ENCODE measurements around the gene CHCHD10. TPM values are rescaled to one million over a fixed set of nuclear protein-coding genes. Genes with fewer than 3 reads are reported as not detected.

Gene CHCHD10
- polyA plus RNA-seq, 1 of the 3 experiments (the other 2 are of a cell fraction): 70.1 TPM

- no peaks in the 10 kb centered on the region for H3K27me3 ChIP-seq (ENCODE audit: insufficient read depth)
- ChIA-PET POLR2A (no interaction called here), CTCF (no interaction called here)
- no peak overlapping the region for H3K4me3 ChIP-seq (ENCODE audit: low read depth in 2 of 2, low read length in 1 of 2)
- 0 out of 2 replicates have a peak, but pooled peaks cover 2% of the 10 kb centered on the region for H3K79me2 ChIP-seq (ENCODE audit: insufficient read depth)
- DNase-seq: no peak
- H3K9me2 ChIP-seq: no peaks in the 10 kb centered on the region
- 96% methylated on average over 17 of the region's 18 CpGs for WGBS (ENCODE audit: low lambda C conversion rate)
- TF ChIP-seq IRF3 (IDR thresholded peaks at IDR 0.05; ENCODE audit: low read depth, low read length): no peak
- TF ChIP-seq TEAD4 (IDR thresholded peaks at IDR 0.05; ENCODE audit: borderline replicate concordance, insufficient read depth): no peak
- TF ChIP-seq TAF1 (IDR thresholded peaks at IDR 0.05; ENCODE audit: borderline replicate concordance, low read depth, low read length): no peak
- TF ChIP-seq TCF12 (IDR thresholded peaks at IDR 0.05): no peak
- no peak for TF ChIP-seq NFIC (IDR thresholded peaks at IDR 0.05; ENCODE audit: borderline replicate concordance)
- no peak for TF ChIP-seq GABPA (IDR thresholded peaks at IDR 0.05; ENCODE audit: low read depth)
- TF ChIP-seq JUND (IDR thresholded peaks at IDR 0.05): no peak
- no peak for TF ChIP-seq RCOR1 (IDR thresholded peaks at IDR 0.05; ENCODE audit: low read length)
- no peaks in the 10 kb centered on the region for H3K9me3 ChIP-seq
- no peak overlapping the region for H2AFZ ChIP-seq (ENCODE audit: low read depth)
- no peaks in the 10 kb centered on the region for H4K20me1 ChIP-seq (ENCODE audit: insufficient read depth)
- H3F3A ChIP-seq (replicated peaks; ENCODE audit: insufficient read depth): no peaks in the 10 kb centered on the region
- H3K4me2 ChIP-seq: no peak overlapping the region
- peaks cover 42 to 66% of the 10 kb centered on the region in 2 experiments for H3K36me3 ChIP-seq (replicated peaks in 1 of 2; ENCODE audit: control insufficient read depth in 1 of 2, insufficient read depth in 2 of 2, low read length in 1 of 2)
- H3K27ac ChIP-seq (ENCODE audit: low read depth in 2 of 2, low read length in 1 of 2): no peak overlapping the region
- no peak overlapping the region for H3K9ac ChIP-seq
- H3K4me1 ChIP-seq (ENCODE audit: control insufficient read depth in 1 of 2, insufficient read depth in 2 of 2, low read depth in 1 of 2, low read length in 1 of 2): no peaks in the 10 kb centered on the region
Measured at GRCh38 chr22:23800297-23801237, 32.8 kb upstream of the CHCHD10 start.

GRCh38 chr22:23796461-23796860 lies 28.7 kb upstream of the CHCHD10 start:
- TF ChIP-seq NRF1 (IDR thresholded peaks at IDR 0.05; ENCODE audit: low read depth, low read length) (no peak), JUND (IDR thresholded peaks at IDR 0.05) (no peak)
- Histone ChIP-seq H3K9ac (no peak overlapping the region), H3K36me3 (replicated peaks in 1 of 2; ENCODE audit: control insufficient read depth in 1 of 2, insufficient read depth in 2 of 2, low read length in 1 of 2) (peaks cover 43 to 57% of the 10 kb centered on the region in 2 experiments), H3K79me2 (ENCODE audit: insufficient read depth) (peaks cover 33% of the 10 kb centered on the region), H2AFZ (ENCODE audit: low read depth) (no peak overlapping the region), H3K4me2 (no peak overlapping the region), H3K9me2 (no peaks in the 10 kb centered on the region), H3K4me3 (ENCODE audit: low read depth in 2 of 2, low read length in 1 of 2) (no peak overlapping the region), H3K27me3 (ENCODE audit: insufficient read depth) (no peaks in the 10 kb centered on the region), H3K9me3 (no peaks in the 10 kb centered on the region), H3K4me1 (ENCODE audit: control insufficient read depth in 1 of 2, insufficient read depth in 2 of 2, low read depth in 1 of 2, low read length in 1 of 2) (peaks cover 0 to 10% of the 10 kb centered on the region in 2 experiments; a peak in 1 of 4 replicates), H3K27ac (ENCODE audit: low read depth in 2 of 2, low read length in 1 of 2) (no peak overlapping the region), H3F3A (replicated peaks; ENCODE audit: insufficient read depth) (peaks cover 3% of the 10 kb centered on the region), H4K20me1 (ENCODE audit: insufficient read depth) (peaks cover 15% of the 10 kb centered on the region)
- DNase-seq: peak; percentile 8
- ChIA-PET POLR2A (no interaction called here), CTCF (interaction anchor here (1.4 kb wide), 1 partner anchor 53 kb away, joined by 5 read pairs; no protein-coding TSS in a partner anchor)
- 93% methylated on average over 5 of the region's 5 CpGs for WGBS (ENCODE audit: low lambda C conversion rate)

GRCh38 chr22:23793326-23793725 lies 25.6 kb upstream of the CHCHD10 start:
- no peak overlapping the region for H3K4me2 ChIP-seq
- peaks cover 0 to 35% of the 10 kb centered on the region in 2 experiments; a peak in 2 of 4 replicates for H3K4me1 ChIP-seq (ENCODE audit: control insufficient read depth in 1 of 2, insufficient read depth in 2 of 2, low read depth in 1 of 2, low read length in 1 of 2)
- ChIA-PET CTCF (interaction anchor here (0.7 to 1.5 kb wide), 6 partner anchors 22 to 1697 kb away, joined by 3 to 9 read pairs (median 3); no protein-coding TSS in a partner anchor), POLR2A (interaction anchor here (0.6 kb wide), 1 partner anchor 53 kb away, joined by 3 read pairs; no protein-coding TSS in a partner anchor)
- DNase-seq: peak; percentile 11
- H3K9ac ChIP-seq: no peak overlapping the region
- peaks cover 45% of the 10 kb centered on the region for H4K20me1 ChIP-seq (ENCODE audit: insufficient read depth)
- no peak overlapping the region for H3K27ac ChIP-seq (ENCODE audit: low read depth in 2 of 2, low read length in 1 of 2)
- peaks cover 3% of the 10 kb centered on the region for H3F3A ChIP-seq (replicated peaks; ENCODE audit: insufficient read depth)
- H3K4me3 ChIP-seq (ENCODE audit: low read depth in 2 of 2, low read length in 1 of 2): no peak overlapping the region
- H3K9me2 ChIP-seq: no peaks in the 10 kb centered on the region
- H3K36me3 ChIP-seq (replicated peaks in 1 of 2; ENCODE audit: control insufficient read depth in 1 of 2, insufficient read depth in 2 of 2, low read length in 1 of 2): peaks cover 33 to 42% of the 10 kb centered on the region in 2 experiments
- no peak overlapping the region for H2AFZ ChIP-seq (ENCODE audit: low read depth)
- H3K79me2 ChIP-seq (ENCODE audit: insufficient read depth): peaks cover 64% of the 10 kb centered on the region
- no peaks in the 10 kb centered on the region for H3K9me3 ChIP-seq
- 86% methylated on average over 6 of the region's 8 CpGs for WGBS (ENCODE audit: low lambda C conversion rate)
- no peaks in the 10 kb centered on the region for H3K27me3 ChIP-seq (ENCODE audit: insufficient read depth)
- no peak for TF ChIP-seq ELF1 (IDR thresholded peaks at IDR 0.05)
- no peak for TF ChIP-seq TCF12 (IDR thresholded peaks at IDR 0.05)
- no peak for TF ChIP-seq REST (IDR thresholded peaks at IDR 0.05; ENCODE audit: low read depth, low read length)
- no peak for TF ChIP-seq MXI1 (IDR thresholded peaks at IDR 0.05; ENCODE audit: low read depth, low read length)
- no peak for TF ChIP-seq RXRA (IDR thresholded peaks at IDR 0.05; ENCODE audit: borderline replicate concordance, low read depth)
- TF ChIP-seq USF2 (IDR thresholded peaks at IDR 0.05; ENCODE audit: borderline replicate concordance, low read depth, low read length): no peak
- TF ChIP-seq MEF2A (IDR thresholded peaks at IDR 0.05; ENCODE audit: borderline replicate concordance, low read depth): no peak
- no peak for TF ChIP-seq POLR2AphosphoS5 (IDR thresholded peaks at IDR 0.05; ENCODE audit: low read depth, low read length)
